IMR-90 (cell line): ENCODE data around the gene IL18R1. TPM values are rescaled to one million over a fixed set of nuclear protein-coding genes. Genes with fewer than 3 reads are reported as not detected.

ENCODE experiments used
- ATAC-seq: fragments of 200-7000 bp; cut with Tn5 transposase; 2 replicates; pipeline ENCODE4 v1.9.1; 2020; ENCODE audit warnings: low read depth, mild to moderate bottlenecking, moderate library complexity
- BruUV-seq: library from RNA; stranded (reverse); fragments of 400-500 nt; replicated peaks from 2 replicates; lab custom pipeline; 2021; lab: Mats Ljungman, UMichigan
- CTCF ChIA-PET: fragments of 300-600 bp; formaldehyde crosslinking; extraction: SDS; loops from one replicate; lab custom pipeline; 2021; ENCODE audit warnings: antibody characterized with exemption; lab: Yijun Ruan, JAX
- POLR2A ChIA-PET: fragments of 300-600 bp; sonication (Branson Sonifier 250); formaldehyde crosslinking; loops from one replicate; lab custom pipeline; 2022; ENCODE audit warnings: antibody characterized with exemption; ENCODE audit not compliant: unreplicated experiment; lab: Charles Lee
- DNase-seq: peaks from one replicate; pipeline ENCODE4 v3.0.0; 2013
- H2AFZ ChIP-seq: replicated peaks from 2 replicates; pipeline ENCODE3; 2013; ENCODE audit warnings: low read length, mild to moderate bottlenecking; ENCODE audit not compliant: poor library complexity
- H2AK5ac ChIP-seq: 2 replicates; pipeline ENCODE4 v1.6.1; 2013; ENCODE audit warnings: low read depth, low read length, inconsistent platforms
- H2AK9ac ChIP-seq: replicated peaks from 2 replicates; pipeline ENCODE3; 2013; ENCODE audit warnings: mild to moderate bottlenecking, low read depth, low read length, moderate library complexity; ENCODE audit not compliant: poor library complexity
- H2BK120ac ChIP-seq: 2 replicates; pipeline ENCODE4 v1.6.1; 2013; ENCODE audit warnings: low read depth, low read length, inconsistent platforms
- H2BK15ac ChIP-seq: 3 replicates; pipeline ENCODE4 v1.6.1; 2013; ENCODE audit warnings: low read depth, low read length, inconsistent platforms
- H2BK20ac ChIP-seq: 2 replicates; pipeline ENCODE4 v1.6.1; 2013; ENCODE audit warnings: low read depth, mild to moderate bottlenecking, inconsistent platforms, low read length, moderate library complexity
- H2BK5ac ChIP-seq: 2 replicates; pipeline ENCODE4 v1.6.1; 2013; ENCODE audit warnings: mild to moderate bottlenecking, low read depth, low read length, inconsistent platforms; ENCODE audit not compliant: poor library complexity, severe bottlenecking
- H3K14ac ChIP-seq: replicated peaks from 2 replicates; pipeline ENCODE4 v1.6.1; 2013; ENCODE audit warnings: low read depth, low read length, inconsistent platforms
- H3K18ac ChIP-seq: 2 replicates; pipeline ENCODE4 v1.6.1; 2013; ENCODE audit warnings: low read depth, low read length, control low read depth
- H3K23ac ChIP-seq: 2 replicates; pipeline ENCODE4 v1.6.1; 2013; ENCODE audit warnings: low read depth, low read length, inconsistent platforms
- H3K27ac ChIP-seq: 2 replicates; pipeline ENCODE4 v1.5.1; 2013; ENCODE audit warnings: mild to moderate bottlenecking, control low read depth, low read length; ENCODE audit not compliant: insufficient read depth
- H3K27me3 ChIP-seq: 2 replicates; pipeline ENCODE4 v1.6.1; 2013; ENCODE audit warnings: low read length; ENCODE audit not compliant: control insufficient read depth, insufficient read depth
- H3K36me3 ChIP-seq: 2 replicates; pipeline ENCODE4 v1.6.1; 2013; ENCODE audit warnings: low read length, mixed read lengths; ENCODE audit not compliant: control insufficient read depth, insufficient read depth
- H3K4ac ChIP-seq: 2 replicates; pipeline ENCODE4 v1.6.1; 2013; ENCODE audit warnings: low read depth, low read length, inconsistent platforms
- H3K4me1 ChIP-seq: 2 replicates; pipeline ENCODE4 v1.6.1; 2013; ENCODE audit warnings: low read length, mixed read lengths; ENCODE audit not compliant: control insufficient read depth, insufficient read depth
- H3K4me2 ChIP-seq: 2 replicates; pipeline ENCODE4 v1.6.1; 2013; ENCODE audit warnings: low read depth, mild to moderate bottlenecking, control low read depth, low read length, moderate library complexity
- H3K4me3 ChIP-seq: 2 replicates; pipeline ENCODE4 v1.5.1; 2013; ENCODE audit warnings: low read depth, mild to moderate bottlenecking, control low read depth, low read length, moderate library complexity; ENCODE audit not compliant: insufficient read depth
- H3K56ac ChIP-seq: 2 replicates; pipeline ENCODE4 v1.6.1; 2013; ENCODE audit warnings: low read length, inconsistent platforms; ENCODE audit not compliant: insufficient read depth; ENCODE audit errors: extremely low read depth
- H3K79me1 ChIP-seq, 2 experiments: 2 replicates each; pipeline ENCODE4 v1.6.1; 2013; ENCODE audit warnings: low read length in 2 of 2, inconsistent platforms in 1 of 2, low read depth in 1 of 2
- H3K9ac ChIP-seq: 2 replicates; pipeline ENCODE4 v1.6.1; 2013; ENCODE audit warnings: low read depth, low read length, control low read depth
- H3K9me1 ChIP-seq: 2 replicates; pipeline ENCODE4 v1.6.1; 2013; ENCODE audit warnings: low read length, inconsistent platforms; ENCODE audit not compliant: insufficient read depth
- H3K9me3 ChIP-seq: 2 replicates; pipeline ENCODE4 v1.6.1; 2013; ENCODE audit warnings: low read length; ENCODE audit not compliant: control insufficient read depth, insufficient read depth
- H4K20me1 ChIP-seq: 2 replicates; pipeline ENCODE4 v1.6.1; 2013; ENCODE audit warnings: low read length, inconsistent platforms; ENCODE audit not compliant: insufficient read depth
- H4K5ac ChIP-seq: 2 replicates; pipeline ENCODE4 v1.6.1; 2013; ENCODE audit warnings: mild to moderate bottlenecking, low read depth, low read length, control low read depth
- H4K8ac ChIP-seq, 2 experiments: 2 replicates each; pipeline ENCODE4 v1.6.1; 2013; ENCODE audit warnings: low read depth in 2 of 2, low read length in 2 of 2, control low read depth in 1 of 2, inconsistent platforms in 1 of 2
- H4K91ac ChIP-seq: 2 replicates; pipeline ENCODE4 v1.6.1; 2013; ENCODE audit warnings: low read depth, low read length, inconsistent platforms; ENCODE audit not compliant: insufficient read depth
- FOS ChIP-seq: fragments of 150-350 bp; IDR thresholded peaks from 2 replicates; pipeline ENCODE4 v1.6.1; 2016; ENCODE audit warnings: low read depth, low read length
- WGBS, 2 experiments: methylation state at CpG; one replicate each; pipeline versions ENCODE4 v1.1.5 to v1.1.7; 2013; ENCODE audit warnings: missing lambda C conversion rate in 2 of 2; ENCODE audit not compliant: insufficient read length in 1 of 2; ENCODE audit errors: extremely low coverage in 2 of 2; 5-methylcytosine and 5-hydroxymethylcytosine counted together
- dilution Hi-C: fragments of 300-500 bp; cut with HindIII; formaldehyde crosslinking; loops from one replicate; pipeline ENCODE4 v1.14.3; 2018; ENCODE audit warnings: low sequenced_read_pairs; ENCODE audit not compliant: unreplicated experiment
- in situ Hi-C: fragments of 300-500 bp; cut with MboI; formaldehyde crosslinking; loops from 3 replicates; pipeline ENCODE4 v1.14.3; 2019; ENCODE audit warnings: low sequenced_read_pairs, inconsistent platforms, mixed read lengths
- intact Hi-C: fragments of 100-400 bp; cut with micrococcal nuclease; formaldehyde crosslinking; loops from 2 replicates; pipeline ENCODE4 v1.10.0; 2022
- polyA plus RNA-seq, 3 experiments: library from polyadenylated mRNA; depleted of rRNA; stranded (reverse); fragments of >200 nt; gene quantifications; 2 replicates each; pipeline ENCODE4 v1.2.3, GENCODE V29; 2012; ENCODE audit warnings: low replicate concordance in 1 of 3
- total RNA-seq: library from RNA; depleted of rRNA; stranded (reverse); fragments of >200 nt; gene quantifications from 2 replicates; pipeline ENCODE4 v1.2.3, GENCODE V29; 2012
- TF ChIP-seq, protein P1 (sequence below): fragments of 150-350 bp; IDR thresholded peaks from 2 replicates; pipeline ENCODE4 v1.6.1; 2017; ENCODE audit warnings: mild to moderate bottlenecking, antibody characterized with exemption, low read length, low read depth

The IL18R1 gene
- total and polyA plus RNA-seq, 2 of the 4 experiments (the other 2 are of a cell fraction): 0.18 to 0.24 TPM

DNA sequence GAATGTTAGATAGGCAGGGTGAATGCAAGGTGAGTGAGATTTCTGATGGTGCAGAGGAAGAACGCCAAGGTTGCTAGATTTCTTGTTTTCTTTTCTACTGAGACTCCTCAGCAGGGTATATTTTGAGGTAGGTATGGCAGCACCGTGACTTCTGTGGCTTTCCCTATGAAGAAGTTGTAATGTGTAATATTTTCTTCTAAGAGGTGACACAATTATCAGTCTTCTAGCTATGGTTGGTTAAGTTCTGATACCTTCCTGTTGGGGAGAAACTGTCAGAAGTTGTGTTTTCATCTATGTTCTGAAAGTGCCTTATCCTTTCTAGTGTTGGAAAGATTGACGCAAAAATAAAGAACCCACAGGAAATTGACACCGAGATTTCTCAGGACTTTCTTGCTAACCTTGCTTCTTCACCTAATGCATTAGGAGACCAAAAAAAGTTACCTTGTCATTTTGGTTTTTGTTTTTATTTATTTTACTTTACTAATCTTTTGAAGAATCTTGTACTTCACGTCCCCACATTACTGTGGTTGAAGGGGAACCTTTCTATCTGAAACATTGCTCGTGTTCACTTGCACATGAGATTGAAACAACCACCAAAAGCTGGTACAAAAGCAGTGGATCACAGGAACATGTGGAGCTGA is 11.9 kb downstream of the IL18R1 start:
- Histone ChIP-seq H3K27me3 (no peaks in the 10 kb centered on the region), H3K36me3 (no peaks in the 10 kb centered on the region), H2BK5ac (no peak overlapping the region), H3K4ac (no peak overlapping the region), H3K9me3 (peaks cover 5% of the 10 kb centered on the region; the same call in 1 of the 2 replicates), H3K4me3 (no peak overlapping the region), H3K4me2 (no peak overlapping the region), H3K56ac (no peak overlapping the region), H2BK120ac (no peak overlapping the region), H2AK5ac (no peak overlapping the region), H3K9ac (no peak overlapping the region), H2BK15ac (no peak overlapping the region), H3K79me1 (no peaks in the 10 kb centered on the region), H4K8ac (no peak overlapping the region), H3K23ac (no peak overlapping the region), H3K9me1 (no peaks in the 10 kb centered on the region), H3K27ac (no peak overlapping the region), H2AK9ac (no peak overlapping the region), H2AFZ (no peak overlapping the region), H4K20me1 (no peaks in the 10 kb centered on the region), H3K18ac (no peak overlapping the region), H3K4me1 (no peaks in the 10 kb centered on the region), H4K91ac (no peak overlapping the region), H4K5ac (no peak overlapping the region), H2BK20ac (no peak overlapping the region), H3K14ac (no peak overlapping the region)
- dilution Hi-C loops: no loop called here
- DNase-seq (no peak), ATAC-seq (no peak)
- ChIA-PET CTCF (no interaction called here), POLR2A (no interaction called here)
- no peak for TF ChIP-seq FOS
- TF ChIP-seq, protein P1, sequence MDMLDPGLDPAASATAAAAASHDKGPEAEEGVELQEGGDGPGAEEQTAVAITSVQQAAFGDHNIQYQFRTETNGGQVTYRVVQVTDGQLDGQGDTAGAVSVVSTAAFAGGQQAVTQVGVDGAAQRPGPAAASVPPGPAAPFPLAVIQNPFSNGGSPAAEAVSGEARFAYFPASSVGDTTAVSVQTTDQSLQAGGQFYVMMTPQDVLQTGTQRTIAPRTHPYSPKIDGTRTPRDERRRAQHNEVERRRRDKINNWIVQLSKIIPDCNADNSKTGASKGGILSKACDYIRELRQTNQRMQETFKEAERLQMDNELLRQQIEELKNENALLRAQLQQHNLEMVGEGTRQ: no peak
- intact Hi-C loops: no loop called here
- in situ Hi-C loops: no loop called here
- BruUV-seq: no TSS peak
- WGBS, 2 experiments: no CpG with 5 or more reads among the region's 6 CpGs
